Sciatic nerve (tissue), 2 donors: ENCODE data around the gene LRRC8E. TPM values are rescaled to one million over a fixed set of nuclear protein-coding genes. Genes with fewer than 3 reads are reported as not detected.

Experiments
- ATAC-seq: fragments of 200-7000 bp; cut with Tn5 transposase; one replicate; pipeline ENCODE4 v1.9.1; 2020; ENCODE audit warnings: mild to moderate bottlenecking, moderate library complexity
- DNase-seq: peaks from one replicate; pipeline ENCODE4 v3.0.0-alpha.2; 2020; ENCODE audit warnings: low spot score
- intact Hi-C: fragments of 100-400 bp; cut with DNase I; formaldehyde crosslinking; loops from one replicate; pipeline ENCODE4 v1.14.2; 2022
- total RNA-seq: library from RNA; stranded (reverse); fragmentation: NEBNext Ultra II Directional; extraction: Animal tissue kit (Norgen Biotek cat#: 25700); gene quantifications from one replicate; pipeline ENCODE4 v1.2.1, GENCODE V29; 2021
- donor health status: DM: no; HTN: no; CAD: no.
- donor health status: DM: no; HTN: no; CAD: no.

Gene LRRC8E
- total RNA-seq, 1 donor from 2014 or later: 0.09 TPM

DNA sequence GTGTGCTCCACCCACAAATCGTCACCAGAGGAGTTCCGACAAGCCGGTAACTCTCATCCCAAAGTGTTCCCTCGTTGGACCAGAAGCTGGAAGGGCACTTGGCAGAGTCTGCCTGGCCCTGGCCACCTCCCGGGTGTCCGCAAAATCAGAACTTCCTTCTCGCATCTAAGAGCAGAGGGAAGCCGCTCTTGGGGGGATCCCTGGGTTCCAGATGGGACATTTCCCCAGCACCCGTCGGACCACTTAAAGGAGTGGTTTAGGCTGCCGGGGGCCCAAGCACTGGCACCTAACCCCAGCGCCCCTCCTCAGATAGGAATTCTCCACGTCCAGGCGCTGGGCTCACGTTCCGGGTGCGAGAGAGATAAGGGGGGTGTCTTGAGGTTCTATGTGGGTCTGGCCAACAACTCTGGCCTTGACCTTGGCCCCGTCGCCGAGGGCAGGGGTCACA is 14.5 kb downstream of the LRRC8E start:
- intact Hi-C loops: no loop called here
- ATAC-seq: peak; percentile 1
- no peak for DNase-seq

DNA sequence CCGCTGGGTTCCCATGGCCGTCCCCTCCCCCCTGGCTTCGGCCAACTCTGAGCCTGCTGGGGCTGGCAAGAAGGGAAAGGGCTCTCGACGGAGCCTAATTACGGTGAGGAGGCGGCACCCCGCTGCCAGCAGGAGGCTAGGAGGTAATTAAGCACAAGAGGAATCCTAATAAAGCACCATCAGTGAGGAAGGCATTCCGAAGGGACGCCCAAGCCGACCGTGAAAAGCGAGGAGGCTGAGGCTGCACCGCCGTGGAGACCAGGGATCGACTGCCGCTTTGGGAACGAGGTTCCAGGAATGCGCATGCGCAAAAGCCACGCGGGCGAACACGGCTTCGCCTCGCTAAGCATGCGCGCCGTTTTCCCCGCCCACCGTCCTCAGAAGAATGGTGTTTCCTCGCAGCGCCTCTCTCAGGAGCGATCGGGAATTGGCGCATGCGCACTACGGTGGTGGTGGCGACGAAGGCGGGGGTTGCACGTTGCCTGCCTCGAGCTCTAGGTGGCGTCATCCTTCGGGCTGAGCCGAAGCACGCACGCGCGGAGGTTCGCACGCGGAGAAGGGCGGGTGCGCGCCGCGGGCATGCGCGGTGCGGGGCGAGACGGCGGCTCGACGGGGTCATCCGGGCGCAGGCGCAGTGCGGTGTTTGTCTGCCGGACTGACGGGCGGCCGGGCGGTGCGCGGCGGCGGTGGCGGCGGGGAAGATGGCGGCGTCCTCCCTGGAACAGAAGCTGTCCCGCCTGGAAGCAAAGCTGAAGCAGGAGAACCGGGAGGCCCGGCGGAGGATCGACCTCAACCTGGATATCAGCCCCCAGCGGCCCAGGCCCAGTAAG is 15.1 kb downstream of the LRRC8E start, which contains the start of gene MAP2K7:
TSS of gene MAP2K7 (plus strand) at position 634 of the 830 bp plus-strand sequence. CDS start at position 702, 68 bp downstream.
- DNase-seq (peak; percentile 100), ATAC-seq (peak; percentile 93)
- intact Hi-C loops: no loop called here

DNA sequence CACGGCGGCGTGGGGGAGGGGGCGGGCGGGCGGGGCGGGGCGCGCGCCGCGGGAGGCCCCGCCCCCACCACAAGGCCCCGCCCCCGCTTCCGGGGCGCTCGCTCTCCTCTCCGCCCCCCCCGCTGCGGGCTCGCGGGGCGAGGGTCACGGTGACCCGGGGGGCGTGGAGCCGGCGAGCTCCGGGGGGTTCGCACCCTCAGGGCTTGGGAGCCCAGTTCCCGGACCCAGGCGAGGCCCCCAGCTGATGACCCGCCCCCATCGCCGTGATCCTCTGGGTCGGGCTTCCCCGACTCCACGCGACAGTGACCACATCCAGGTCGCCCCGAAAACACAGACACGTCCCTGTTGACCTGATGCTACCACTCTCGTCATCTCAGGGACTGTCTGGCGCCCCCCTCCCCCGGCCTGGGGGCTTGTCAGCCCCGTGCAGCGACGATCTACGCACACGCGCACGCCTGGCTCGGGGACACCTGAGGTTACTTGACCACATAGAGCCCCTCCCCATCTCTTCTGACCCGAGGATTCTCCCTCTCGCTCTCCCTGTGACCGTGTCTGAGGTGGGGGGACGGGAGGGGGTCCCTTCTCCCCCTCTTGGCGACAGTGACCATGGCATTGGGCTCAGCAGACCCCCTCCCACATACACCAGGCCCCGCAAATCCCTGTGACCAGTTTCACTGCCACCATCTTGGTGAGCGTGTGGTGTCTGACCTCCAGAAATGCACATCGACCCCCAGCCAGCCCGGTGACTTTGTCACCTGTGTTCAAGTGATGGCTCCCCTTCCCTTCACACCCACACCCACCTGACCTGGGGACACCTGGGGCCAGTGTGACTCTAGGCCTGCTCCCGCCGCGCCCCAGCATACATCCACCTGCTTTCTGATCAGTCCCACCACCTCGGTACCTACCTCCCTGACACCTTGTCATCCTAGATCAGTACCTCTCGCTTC is 16.0 kb downstream of the LRRC8E start:
- ATAC-seq (peak; percentile 10), DNase-seq (peak; percentile 84)
- intact Hi-C loops: no loop called here

DNA sequence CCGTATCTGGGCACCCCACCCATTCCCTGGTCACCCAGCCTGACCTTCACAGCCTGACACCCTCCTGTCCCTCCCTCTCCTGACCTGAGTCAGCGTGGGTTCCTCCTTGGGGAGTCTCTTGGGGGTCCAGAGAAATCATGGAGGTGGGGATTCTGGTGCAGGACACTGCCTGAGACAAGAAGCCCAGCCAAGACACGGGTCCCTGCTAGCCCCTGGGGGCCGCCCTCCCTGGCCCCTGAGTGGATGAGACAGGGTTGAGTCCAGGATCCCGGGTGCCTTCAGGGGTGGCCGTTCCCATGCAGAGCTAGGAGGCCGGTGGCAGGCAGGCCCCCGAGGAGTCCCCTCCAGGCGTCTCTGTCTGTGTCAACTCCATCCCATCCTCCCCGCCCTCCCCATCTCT is 17.0 kb downstream of the LRRC8E start:
- DNase-seq: peak; percentile 64
- intact Hi-C loops: no loop called here
- ATAC-seq: no peak

DNA sequence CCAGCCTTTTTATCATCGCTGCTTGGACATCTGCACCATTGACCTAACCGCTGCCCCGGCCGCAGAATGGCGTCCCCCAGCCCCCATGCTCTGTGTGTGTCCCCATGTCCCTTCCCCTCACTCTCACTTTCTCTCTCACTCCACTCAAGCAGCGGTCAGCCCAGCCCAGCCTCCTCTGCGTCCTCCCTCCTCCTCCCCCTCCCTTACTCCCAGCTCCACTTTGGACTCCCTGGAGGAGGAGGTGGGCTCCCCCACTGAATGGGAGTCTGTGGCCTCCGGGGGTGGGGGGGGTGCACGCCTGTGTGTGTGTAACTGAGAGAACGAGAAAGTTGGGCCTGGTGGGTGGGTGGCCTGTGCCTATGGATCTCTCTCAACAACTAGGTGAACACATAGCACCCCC is 17.5 kb downstream of the LRRC8E start:
- intact Hi-C loops: no loop called here
- no peak for ATAC-seq
- no peak for DNase-seq

DNA sequence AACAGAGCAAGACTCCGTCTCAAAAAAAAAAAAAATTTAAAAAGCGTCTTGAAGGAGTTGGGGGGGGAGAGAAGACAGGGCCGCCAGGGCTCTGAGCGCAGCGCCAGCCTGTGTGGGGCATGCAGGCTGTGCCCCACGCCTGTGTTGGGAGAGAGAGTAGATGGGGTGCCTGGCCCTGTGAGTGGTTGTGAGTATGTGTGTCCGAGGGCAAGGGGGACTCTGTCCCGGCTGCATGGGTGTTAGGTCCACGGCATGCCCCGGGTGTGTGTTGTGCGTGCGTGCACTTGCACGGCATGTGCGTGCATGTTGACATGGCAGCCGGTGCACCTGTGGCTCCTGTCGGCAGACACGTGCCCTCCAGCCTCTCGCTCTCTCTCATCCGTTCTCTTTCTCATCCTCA is 18.8 kb downstream of the LRRC8E start:
- no peak for ATAC-seq
- no peak for DNase-seq
- intact Hi-C loops: no loop called here

DNA sequence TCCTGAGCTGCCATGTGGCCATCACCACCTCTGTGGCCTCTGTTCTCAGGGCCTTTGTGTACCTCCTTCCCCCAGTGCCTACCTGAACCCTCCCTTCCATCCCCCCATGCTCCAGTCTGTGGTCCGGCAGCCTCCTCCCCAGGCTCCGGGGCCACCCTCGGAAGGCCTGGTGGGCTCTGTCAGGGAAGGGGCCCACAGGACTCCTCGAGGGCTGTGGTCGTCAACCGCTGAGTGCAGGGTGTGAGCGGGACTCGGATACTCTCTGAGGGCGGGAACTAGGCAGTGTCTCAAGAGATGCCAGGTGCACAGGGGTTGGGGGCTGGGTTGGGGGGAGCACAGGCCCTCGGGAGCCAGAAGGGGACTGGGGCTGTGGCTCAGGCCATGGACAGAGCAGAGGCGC is 19.2 kb downstream of the LRRC8E start:
- DNase-seq (no peak), ATAC-seq (no peak)
- intact Hi-C loops: no loop called here

DNA sequence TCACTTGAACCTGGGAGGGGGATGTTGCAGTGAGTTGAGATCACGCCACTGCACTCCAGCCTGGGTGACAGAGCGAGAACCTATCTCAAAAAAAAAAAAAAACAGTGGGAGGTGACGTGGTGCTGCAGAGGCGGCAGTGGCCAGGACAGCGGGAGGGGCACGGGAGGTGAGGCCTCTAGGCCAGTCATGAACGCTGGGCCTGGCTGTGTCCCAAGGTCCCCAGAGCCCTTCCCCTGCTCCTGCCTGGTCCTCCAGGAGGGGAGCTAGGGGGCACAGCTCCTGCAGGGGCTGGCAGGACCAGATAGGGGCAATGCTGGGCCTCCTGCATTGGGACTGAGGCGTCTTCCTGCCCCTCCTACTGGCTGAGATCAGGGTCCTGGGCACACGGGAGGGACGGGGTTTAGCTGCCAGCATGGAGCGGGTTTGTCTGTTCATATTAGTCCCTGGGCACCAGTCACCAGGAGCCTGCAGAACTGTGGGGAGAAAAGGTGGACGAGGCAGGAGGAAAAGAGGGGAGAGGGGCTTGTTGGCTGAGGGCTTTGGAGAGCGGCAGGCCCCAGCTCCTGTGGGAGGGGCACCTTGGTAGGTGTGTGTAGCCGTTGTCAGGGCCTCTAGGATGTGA is 19.9 kb downstream of the LRRC8E start:
- no peak for ATAC-seq
- no peak for DNase-seq
- intact Hi-C loops: no loop called here

DNA sequence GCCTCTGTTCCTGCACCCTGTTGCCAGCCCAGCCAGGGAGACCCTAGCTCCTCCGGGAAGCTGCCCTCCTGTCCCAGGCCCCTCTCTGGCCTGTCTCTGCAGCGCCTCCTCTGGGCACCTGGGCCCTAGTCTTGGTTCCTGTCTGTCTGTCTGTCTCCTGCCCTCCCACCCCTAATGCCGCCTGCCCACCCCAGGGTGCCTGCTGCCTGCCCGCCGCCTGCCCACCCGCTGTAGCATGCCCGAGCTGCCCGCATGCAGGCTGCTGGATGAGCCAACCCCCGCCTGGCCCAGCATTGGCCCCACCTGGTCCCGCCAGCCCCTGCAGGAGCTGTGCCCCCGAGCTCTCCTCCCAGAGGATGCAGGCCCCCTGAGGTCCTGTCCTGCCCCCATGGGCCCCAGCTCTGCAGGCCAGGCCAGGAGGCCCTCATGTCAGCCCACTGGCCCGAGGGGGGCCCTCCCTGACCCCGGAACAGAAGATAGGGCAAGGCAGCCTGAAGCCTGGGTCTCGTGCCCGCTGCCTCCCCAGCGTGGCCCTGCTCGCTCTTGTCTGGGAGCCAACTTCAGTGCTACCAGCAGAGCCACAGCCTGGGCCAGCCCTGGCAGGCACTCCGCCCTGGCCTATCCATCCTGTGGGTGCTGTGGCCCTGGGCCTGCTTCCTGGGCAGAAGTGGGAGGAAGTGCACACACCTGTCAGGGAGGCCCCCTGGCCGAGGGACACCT is 20.6 kb downstream of the LRRC8E start:
- intact Hi-C loops: no loop called here
- DNase-seq (no peak), ATAC-seq (no peak)

DNA sequence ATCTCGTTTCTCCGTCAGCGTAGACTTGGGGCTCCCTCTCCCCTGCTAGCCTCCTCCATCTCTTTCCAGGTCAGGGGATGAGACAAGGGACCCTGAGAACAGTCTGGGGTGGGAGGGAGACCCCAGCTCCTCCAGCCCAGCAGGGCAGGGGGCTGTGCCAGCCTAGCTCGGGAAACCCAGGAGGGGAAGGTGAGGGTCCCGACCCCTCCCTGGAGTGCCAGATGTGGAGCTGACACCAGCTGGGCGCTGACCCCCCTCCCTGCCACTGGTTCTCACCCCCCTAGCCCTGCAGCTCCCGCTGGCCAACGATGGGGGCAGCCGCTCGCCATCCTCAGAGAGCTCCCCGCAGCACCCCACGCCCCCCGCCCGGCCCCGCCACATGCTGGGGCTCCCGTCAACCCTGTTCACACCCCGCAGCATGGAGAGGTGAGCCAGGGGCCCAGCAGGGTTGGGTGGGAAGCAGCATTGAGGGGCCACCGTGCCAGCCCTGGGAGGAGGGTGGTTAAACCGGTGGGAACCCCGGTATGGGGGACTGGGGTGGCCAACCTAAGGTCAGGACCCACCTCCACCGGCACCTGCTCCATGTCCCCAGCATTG is 21.3 kb downstream of the LRRC8E start:
- no peak for DNase-seq
- intact Hi-C loops: loop anchor here (5.0 kb wide), 1 partner anchor 1198 kb away; the partner anchor contains the start of gene OR7G2
- ATAC-seq: no peak

DNA sequence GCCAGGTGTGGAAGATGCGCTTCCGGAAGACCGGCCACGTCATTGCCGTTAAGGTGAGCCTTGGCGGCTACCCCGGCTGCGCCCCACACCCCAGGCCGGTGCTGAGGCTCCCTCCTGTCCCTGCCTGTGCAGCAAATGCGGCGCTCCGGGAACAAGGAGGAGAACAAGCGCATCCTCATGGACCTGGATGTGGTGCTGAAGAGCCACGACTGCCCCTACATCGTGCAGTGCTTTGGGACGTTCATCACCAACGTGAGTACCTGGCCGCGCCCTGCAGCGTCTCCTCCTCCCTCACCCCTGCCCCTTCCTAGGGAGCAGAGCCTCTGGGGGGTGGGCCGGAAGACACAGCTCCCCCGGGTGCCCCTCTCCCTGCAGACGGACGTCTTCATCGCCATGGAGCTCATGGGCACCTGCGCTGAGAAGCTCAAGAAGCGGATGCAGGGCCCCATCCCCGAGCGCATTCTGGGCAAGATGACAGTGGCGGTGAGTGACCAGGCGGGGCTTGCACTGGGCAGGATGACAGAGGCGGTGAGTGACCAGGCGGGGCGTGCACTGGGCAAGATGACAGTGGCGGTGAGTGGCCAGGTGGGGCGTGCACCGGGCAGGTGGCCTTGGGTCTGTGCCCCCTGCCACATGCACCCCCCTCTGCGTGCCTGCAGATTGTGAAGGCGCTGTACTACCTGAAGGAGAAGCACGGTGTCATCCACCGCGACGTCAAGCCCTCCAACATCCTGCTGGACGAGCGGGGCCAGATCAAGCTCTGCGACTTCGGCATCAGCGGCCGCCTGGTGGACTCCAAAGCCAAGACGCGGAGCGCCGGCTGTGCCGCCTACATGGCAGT is 22.2 kb downstream of the LRRC8E start:
- no peak for ATAC-seq
- intact Hi-C loops: loop anchor here (5.0 kb wide), 1 partner anchor 1197 kb away; the partner anchor contains the start of gene OR7G2
- peak; percentile 57 for DNase-seq

DNA sequence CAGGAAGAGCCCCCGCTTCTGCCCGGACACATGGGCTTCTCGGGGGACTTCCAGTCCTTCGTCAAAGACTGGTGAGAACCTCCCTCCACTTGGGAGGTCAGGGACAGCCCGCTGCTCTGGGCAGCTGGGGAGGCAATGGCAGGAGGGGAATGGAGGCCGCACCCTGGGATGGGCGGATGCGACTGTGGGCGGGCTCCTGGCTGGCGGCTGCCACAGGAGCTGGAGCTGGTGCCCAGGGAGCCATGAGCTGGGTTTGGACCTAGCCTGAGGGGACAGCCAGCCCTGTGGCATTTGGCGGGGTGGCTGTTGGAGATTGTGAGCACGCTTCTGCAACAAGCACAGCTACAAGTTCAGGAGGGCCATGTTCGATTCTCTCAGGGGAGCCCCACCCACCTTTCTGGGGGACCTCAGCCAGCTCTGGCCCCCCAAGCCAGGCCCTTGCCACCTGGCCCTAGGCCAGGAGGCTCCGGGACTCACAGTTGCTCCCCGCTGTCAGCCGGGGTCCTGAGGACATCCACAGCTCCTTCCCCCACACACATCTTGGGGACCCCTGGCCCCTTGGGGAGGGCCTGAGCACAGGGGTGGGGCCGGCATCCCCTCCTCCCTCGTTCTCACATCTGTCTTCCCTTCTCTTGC is 23.3 kb downstream of the LRRC8E start:
- no peak for DNase-seq
- no peak for ATAC-seq
- intact Hi-C loops: loop anchor here (5.0 kb wide), 1 partner anchor 1196 kb away; the partner anchor contains the start of gene OR7G2

DNA sequence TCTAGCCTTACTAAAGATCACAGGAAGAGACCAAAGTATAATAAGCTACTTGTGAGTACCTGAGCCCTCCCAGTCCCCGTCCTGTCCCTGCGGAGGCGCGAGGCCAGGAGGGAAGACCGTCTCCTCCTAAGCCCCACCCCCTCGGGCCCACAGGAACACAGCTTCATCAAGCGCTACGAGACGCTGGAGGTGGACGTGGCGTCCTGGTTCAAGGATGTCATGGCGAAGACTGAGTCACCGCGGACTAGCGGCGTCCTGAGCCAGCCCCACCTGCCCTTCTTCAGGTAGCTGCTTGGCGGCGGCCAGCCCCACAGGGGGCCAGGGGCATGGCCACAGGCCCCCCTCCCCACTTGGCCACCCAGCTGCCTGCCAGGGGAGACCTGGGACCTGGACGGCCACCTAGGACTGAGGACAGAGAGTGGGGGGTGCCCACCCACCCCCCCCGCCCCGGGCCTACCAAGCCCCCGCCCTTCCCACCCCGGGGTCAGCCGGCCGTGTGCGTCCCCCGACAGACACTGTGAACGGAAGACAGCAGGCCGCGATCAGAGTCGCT is 23.9 kb downstream of the LRRC8E start:
- intact Hi-C loops: loop anchor here (5.0 kb wide), 1 partner anchor 1195 kb away; the partner anchor contains the start of gene OR7G2
- ATAC-seq: no peak
- DNase-seq: peak; percentile 58

DNA sequence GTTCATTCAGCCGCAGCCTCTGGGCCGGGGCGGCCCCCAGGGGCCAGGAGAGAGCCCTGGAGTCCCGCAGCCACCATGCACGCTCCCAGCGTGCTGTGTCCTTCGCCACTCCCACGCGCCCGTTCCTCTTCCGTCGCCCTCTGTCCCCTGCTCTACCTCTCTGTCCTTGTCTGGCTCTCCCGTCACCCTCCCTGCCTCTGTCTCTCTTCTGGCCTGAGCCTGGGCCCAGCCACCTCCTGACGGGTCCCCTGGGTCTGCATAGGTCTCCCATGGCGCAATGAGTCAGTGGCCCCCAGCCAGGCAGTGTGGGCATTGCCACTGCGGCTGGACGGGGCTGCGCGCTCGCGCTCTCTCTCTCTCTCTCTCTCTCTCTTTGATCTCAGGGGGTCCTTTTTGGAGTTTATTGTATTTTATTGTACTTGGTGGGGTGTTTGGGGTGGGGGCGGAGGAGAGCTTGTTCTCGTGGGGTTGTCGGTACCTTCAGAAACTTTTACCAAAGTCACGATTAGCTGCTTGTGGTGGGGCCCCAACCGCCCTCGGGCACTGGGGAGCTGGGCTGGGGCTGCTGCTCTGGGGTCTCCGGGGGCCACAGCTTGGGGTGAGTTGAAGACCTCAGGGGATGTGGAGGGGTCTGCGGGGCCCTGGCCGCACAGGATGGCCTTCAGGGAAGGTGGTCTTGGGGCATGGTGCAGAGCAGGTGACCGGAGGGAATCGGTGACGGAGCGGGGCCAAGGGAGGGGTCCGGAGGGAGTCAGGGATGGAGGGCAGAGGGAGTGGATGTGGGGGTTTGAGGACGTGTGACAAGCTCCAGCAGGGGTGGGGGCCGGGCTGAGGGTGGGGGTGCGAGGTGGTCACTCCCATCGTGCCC is 24.6 kb downstream of the LRRC8E start:
- ATAC-seq: no peak
- peak; percentile 56 for DNase-seq
- intact Hi-C loops: loop anchor here (5.0 kb wide), 1 partner anchor 1194 kb away; the partner anchor contains the start of gene OR7G2

DNA sequence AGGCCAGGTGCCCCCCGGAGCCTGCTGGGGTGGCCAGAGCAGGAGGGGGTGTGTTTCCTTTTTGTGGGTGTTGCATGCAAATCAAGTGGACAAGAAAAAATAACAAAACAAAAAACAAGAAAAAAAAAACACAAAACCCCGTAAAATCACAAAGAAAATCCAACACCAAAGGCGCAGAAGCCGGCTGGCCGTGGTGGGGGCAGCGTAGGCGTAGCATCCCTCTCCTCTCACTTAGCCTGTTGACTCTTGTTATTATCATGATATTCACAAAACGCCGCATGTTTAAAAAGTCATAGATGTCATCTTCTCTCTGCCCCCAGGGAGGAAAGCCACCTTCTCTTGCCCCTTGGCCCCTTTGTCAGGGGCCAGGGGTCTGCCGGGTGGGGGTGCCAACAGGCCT is 25.3 kb downstream of the LRRC8E start:
- intact Hi-C loops: loop anchor here (5.0 kb wide), 1 partner anchor 1194 kb away; the partner anchor contains the start of gene OR7G2
- DNase-seq (no peak), ATAC-seq (no peak)
